OCI-LY3 (cell line): ENCODE measurements around the gene EHMT1.

Experiments used
- H2AFZ ChIP-seq: fragments of 200-600, 300-600 bp; shearing (Covaris generic); 2 replicates; pipeline ENCODE4 v1.6.0; 2014; ENCODE audit warnings: antibody characterized with exemption, low read depth, low read length
- H3K27ac ChIP-seq: fragments of 200-600, 300-600 bp; sonication (generic); 2 replicates; pipeline ENCODE4 v1.5.1; 2014; ENCODE audit warnings: mild to moderate bottlenecking, low read length, moderate library complexity, mixed read lengths
- H3K27me3 ChIP-seq: fragments of 200-600, 300-600 bp; sonication (generic); 2 replicates; pipeline ENCODE4 v1.6.1; 2014; ENCODE audit warnings: low read depth, low read length, mixed read lengths
- H3K36me3 ChIP-seq: fragments of 200-600, 300-600 bp; sonication (generic); replicated peaks from 2 replicates; pipeline ENCODE3; 2014; ENCODE audit warnings: low read depth, low read length, mixed read lengths
- H3K4me1 ChIP-seq: fragments of 300-600, 200-600 bp; sonication (generic); 2 replicates; pipeline ENCODE4 v1.6.1; 2014; ENCODE audit warnings: low read length, mixed read lengths
- H3K4me2 ChIP-seq: fragments of 200-600, 300-600 bp; sonication (generic); 2 replicates; pipeline ENCODE4 v1.6.1; 2014; ENCODE audit warnings: low read length, mixed read lengths
- H3K4me3 ChIP-seq: fragments of 300-600, 200-600 bp; sonication (generic); 2 replicates; pipeline ENCODE4 v1.5.1; 2014; ENCODE audit warnings: antibody characterized with exemption, mild to moderate bottlenecking, low read length, moderate library complexity
- H3K79me2 ChIP-seq: fragments of 300-600, 200-600 bp; shearing (Covaris generic); 2 replicates; pipeline ENCODE4 v1.6.1; 2014; ENCODE audit warnings: mild to moderate bottlenecking, low read length, mixed read lengths
- H3K9ac ChIP-seq: fragments of 300-600, 200-600 bp; shearing (Covaris generic); 2 replicates; pipeline ENCODE4 v1.6.0; 2014; ENCODE audit warnings: mild to moderate bottlenecking, low read length, moderate library complexity
- H3K9me3 ChIP-seq: fragments of 200-600, 300-600 bp; shearing (Covaris generic); 2 replicates; pipeline ENCODE4 v1.6.1; 2014; ENCODE audit warnings: low read length, mixed read lengths; ENCODE audit not compliant: insufficient read depth
- H4K20me1 ChIP-seq: fragments of 200-600, 300-600 bp; sonication (generic); 2 replicates; pipeline ENCODE4 v1.6.1; 2016; ENCODE audit warnings: low read length, mixed read lengths; ENCODE audit not compliant: insufficient read depth
- CTCF ChIP-seq: fragments of 200-600, 300-600 bp; sonication (generic); IDR thresholded peaks from 2 replicates; pipeline ENCODE4 v1.5.1; 2014; ENCODE audit warnings: antibody characterized with exemption, low read length, low read depth
- EZH2phosphoT487 ChIP-seq: fragments of 200-600 bp; shearing (Covaris generic); IDR thresholded peaks from 2 replicates; pipeline ENCODE4 v1.6.1; 2018; ENCODE audit warnings: antibody characterized with exemption, mixed run types, low read depth

Gene EHMT1

GRCh38 chr9:137708590-137709284 is 89.9 kb downstream of the EHMT1 start:
- Histone ChIP-seq H3K9ac (no peak overlapping the region), H3K27ac (no peak overlapping the region), H3K79me2 (peaks cover 58% of the 10 kb centered on the region), H3K27me3 (no peaks in the 10 kb centered on the region), H3K4me3 (no peak overlapping the region), H2AFZ (no peak overlapping the region), H4K20me1 (peaks cover 13% of the 10 kb centered on the region), H3K9me3 (no peaks in the 10 kb centered on the region), H3K36me3 (peaks cover 10% of the 10 kb centered on the region), H3K4me1 (no peaks in the 10 kb centered on the region; the same call in 1 of the 2 replicates), H3K4me2 (no peak overlapping the region)
- no peak for TF ChIP-seq CTCF
- TF ChIP-seq EZH2phosphoT487: no peak

GRCh38 chr9:137709411-137710101 is 90.8 kb downstream of the EHMT1 start:
- peaks cover 13% of the 10 kb centered on the region for H4K20me1 ChIP-seq
- peaks cover 54% of the 10 kb centered on the region for H3K79me2 ChIP-seq
- H3K27ac ChIP-seq: no peak overlapping the region
- H3K4me2 ChIP-seq: no peak overlapping the region
- H3K9me3 ChIP-seq: no peaks in the 10 kb centered on the region
- H3K4me3 ChIP-seq: no peak overlapping the region
- H3K27me3 ChIP-seq: no peaks in the 10 kb centered on the region
- no peaks in the 10 kb centered on the region; the same call in 1 of the 2 replicates for H3K4me1 ChIP-seq
- H3K36me3 ChIP-seq: peaks cover 15% of the 10 kb centered on the region
- H3K9ac ChIP-seq: no peak overlapping the region
- TF ChIP-seq EZH2phosphoT487: no peak
- no peak for TF ChIP-seq CTCF
- H2AFZ ChIP-seq: no peak overlapping the region

- Histone ChIP-seq H3K9me3 (no peaks in the 10 kb centered on the region), H3K27ac (no peak overlapping the region), H3K4me1 (no peaks in the 10 kb centered on the region), H3K4me3 (no peak overlapping the region), H3K36me3 (peaks cover 27% of the 10 kb centered on the region), H2AFZ (no peak overlapping the region), H3K9ac (no peak overlapping the region), H3K27me3 (no peaks in the 10 kb centered on the region), H4K20me1 (peaks cover 13% of the 10 kb centered on the region), H3K79me2 (peaks cover 56% of the 10 kb centered on the region), H3K4me2 (no peak overlapping the region)
- TF ChIP-seq EZH2phosphoT487: no peak
- no peak for TF ChIP-seq CTCF
Measured at GRCh38 chr9:137710704-137711103, 91.9 kb downstream of the EHMT1 start.

- H4K20me1 ChIP-seq: peaks cover 13% of the 10 kb centered on the region
- no peaks in the 10 kb centered on the region for H3K9me3 ChIP-seq
- H3K36me3 ChIP-seq: peaks cover 29% of the 10 kb centered on the region
- no peaks in the 10 kb centered on the region for H3K4me1 ChIP-seq
- H2AFZ ChIP-seq: no peak overlapping the region
- no peak for TF ChIP-seq EZH2phosphoT487
- TF ChIP-seq CTCF: peak; percentile 3; the same call in 1 of the 2 replicates
- no peak overlapping the region for H3K4me3 ChIP-seq
- H3K9ac ChIP-seq: no peak overlapping the region
- no peak overlapping the region for H3K4me2 ChIP-seq
- H3K79me2 ChIP-seq: peaks cover 52% of the 10 kb centered on the region
- H3K27ac ChIP-seq: no peak overlapping the region
- H3K27me3 ChIP-seq: no peaks in the 10 kb centered on the region
Measured at GRCh38 chr9:137711678-137712105, 92.9 kb downstream of the EHMT1 start.
